OCI-LY1 (cell line): ENCODE results near the gene ART1.

ENCODE experiments used
- H2AFZ ChIP-seq: fragments of 200-600 bp; sonication (generic), shearing (Covaris generic); 2 replicates; pipeline ENCODE4 v1.6.0; 2014; ENCODE audit warnings: antibody characterized with exemption, mild to moderate bottlenecking, low read length
- H3F3A ChIP-seq: fragments of 200-600 bp; sonication (generic), shearing (Covaris generic); 2 replicates; pipeline ENCODE4 v1.6.0; 2014; ENCODE audit warnings: mild to moderate bottlenecking, antibody characterized with exemption, low read length, moderate library complexity; ENCODE audit not compliant: insufficient read depth
- H3K27ac ChIP-seq: fragments of 200-600 bp; sonication (generic); 2 replicates; pipeline ENCODE4 v1.5.1; 2014; ENCODE audit warnings: low read length, mixed run types, mild to moderate bottlenecking, low read depth; ENCODE audit not compliant: poor library complexity, severe bottlenecking
- H3K27me3 ChIP-seq: fragments of 200-600 bp; sonication (generic); 2 replicates; pipeline ENCODE4 v1.6.0; 2014; ENCODE audit warnings: antibody characterized with exemption, mild to moderate bottlenecking, low read length, moderate library complexity; ENCODE audit not compliant: insufficient read depth
- H3K36me3 ChIP-seq: fragments of 200-600 bp; sonication (generic); 2 replicates; pipeline ENCODE4 v1.6.1; 2014; ENCODE audit warnings: mild to moderate bottlenecking, antibody characterized with exemption, low read length, moderate library complexity, mixed read lengths; ENCODE audit not compliant: insufficient read depth
- H3K4me1 ChIP-seq: fragments of 200-600 bp; sonication (generic); 2 replicates; pipeline ENCODE4 v1.5.1; 2014; ENCODE audit warnings: mild to moderate bottlenecking, low read length, moderate library complexity; ENCODE audit not compliant: insufficient read depth, severe bottlenecking
- H3K4me2 ChIP-seq: fragments of 200-600 bp; sonication (generic), shearing (Covaris generic); 2 replicates; pipeline ENCODE4 v1.6.1; 2014; ENCODE audit warnings: low read length
- H3K4me3 ChIP-seq: fragments of 200-600 bp; sonication (generic); 2 replicates; pipeline ENCODE4 v1.5.1; 2014; ENCODE audit warnings: low read length, low read depth, mild to moderate bottlenecking, mixed read lengths; ENCODE audit not compliant: poor library complexity, severe bottlenecking
- H3K79me2 ChIP-seq: fragments of 200-600 bp; shearing (Covaris generic); 2 replicates; pipeline ENCODE4 v1.6.1; 2016; ENCODE audit warnings: mixed run types, low read length, mixed read lengths; ENCODE audit not compliant: insufficient read depth
- H3K9ac ChIP-seq: fragments of 200-600 bp; sonication (generic), shearing (Covaris generic); 2 replicates; pipeline ENCODE4 v1.6.1; 2014; ENCODE audit warnings: mild to moderate bottlenecking, low read length, mixed read lengths
- H3K9me2 ChIP-seq: fragments of 200-600 bp; sonication (generic), shearing (Covaris generic); 2 replicates; pipeline ENCODE4 v1.6.1; 2014; ENCODE audit warnings: low read depth, mild to moderate bottlenecking, low read length, mixed read lengths
- H3K9me3 ChIP-seq: fragments of 200-600 bp; shearing (Covaris generic); 2 replicates; pipeline ENCODE4 v1.6.1; 2014; ENCODE audit warnings: low read length, mixed read lengths
- H4K20me1 ChIP-seq: fragments of 200-600 bp; sonication (generic), shearing (Covaris generic); 2 replicates; pipeline ENCODE4 v1.6.0; 2016; ENCODE audit warnings: mild to moderate bottlenecking, low read length; ENCODE audit not compliant: insufficient read depth
- CTCF ChIP-seq: fragments of 200-600 bp; sonication (generic), shearing (Covaris generic); IDR thresholded peaks from 2 replicates; pipeline ENCODE4 v1.5.1; 2017; ENCODE audit warnings: mild to moderate bottlenecking, antibody characterized with exemption, low read length, moderate library complexity, mixed read lengths
- EZH2 ChIP-seq: fragments of 200-600 bp; sonication (generic), shearing (Covaris generic); IDR thresholded peaks from 2 replicates; pipeline ENCODE4 v1.8.0; 2017; ENCODE audit warnings: borderline replicate concordance, mixed run types, mild to moderate bottlenecking, antibody characterized with exemption, low read length, moderate library complexity, mixed read lengths

The ART1 gene

DNA sequence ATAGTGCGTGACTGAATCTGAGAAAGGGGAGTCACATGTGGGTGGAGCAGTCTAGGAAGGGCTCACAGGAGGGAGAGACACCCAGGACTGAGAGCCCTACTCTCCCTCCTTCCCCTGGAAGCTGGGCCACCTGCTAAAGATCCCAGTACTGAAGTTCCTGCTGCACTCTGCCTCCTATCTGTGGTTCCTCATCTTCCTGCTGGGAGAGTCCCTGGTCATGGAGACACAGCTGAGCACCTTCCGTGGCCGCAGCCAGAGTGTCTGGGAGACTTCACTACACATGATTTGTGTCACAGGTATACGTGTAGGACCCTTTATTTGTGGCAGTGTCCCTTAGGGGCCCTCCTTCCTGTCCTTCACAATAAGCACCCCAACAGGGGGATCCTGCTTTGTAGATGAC, 22.4 kb upstream of the ART1 start:
- Histone ChIP-seq H4K20me1 (no peaks in the 10 kb centered on the region), H3K36me3 (no peaks in the 10 kb centered on the region), H2AFZ (no peak overlapping the region), H3F3A (no peaks in the 10 kb centered on the region), H3K4me2 (no peak overlapping the region), H3K27ac (no peak overlapping the region), H3K4me1 (no peaks in the 10 kb centered on the region), H3K79me2 (no peaks in the 10 kb centered on the region), H3K27me3 (no peaks in the 10 kb centered on the region; the same call in 1 of the 2 replicates), H3K9me3 (no peaks in the 10 kb centered on the region), H3K9ac (no peak overlapping the region), H3K4me3 (no peak overlapping the region), H3K9me2 (no peaks in the 10 kb centered on the region)
- no peak for TF ChIP-seq CTCF
- TF ChIP-seq EZH2 = no peak

- H3K79me2 ChIP-seq = no peaks in the 10 kb centered on the region
- no peak overlapping the region for H3K4me2 ChIP-seq
- no peaks in the 10 kb centered on the region for H3K4me1 ChIP-seq
- H3K27me3 ChIP-seq = no peaks in the 10 kb centered on the region; the same call in 1 of the 2 replicates
- H3K9me3 ChIP-seq = no peaks in the 10 kb centered on the region
- no peak overlapping the region for H3K9ac ChIP-seq
- no peaks in the 10 kb centered on the region for H4K20me1 ChIP-seq
- TF ChIP-seq EZH2 (no peak), CTCF (no peak)
- no peak overlapping the region for H3K4me3 ChIP-seq
- no peaks in the 10 kb centered on the region for H3K36me3 ChIP-seq
- H3K9me2 ChIP-seq = no peaks in the 10 kb centered on the region
- H2AFZ ChIP-seq = no peak overlapping the region
- H3K27ac ChIP-seq = no peak overlapping the region
- H3F3A ChIP-seq = no peaks in the 10 kb centered on the region
These were observed 21.8 kb upstream of the ART1 start for GRCh38 chr11:3623121-3623520.

GRCh38 chr11:3623767-3624458, 21.0 kb upstream of the ART1 start:
- Histone ChIP-seq H3K36me3 (no peaks in the 10 kb centered on the region), H3K27ac (no peak overlapping the region), H3K4me3 (no peak overlapping the region), H3F3A (no peaks in the 10 kb centered on the region), H3K27me3 (no peaks in the 10 kb centered on the region; the same call in 1 of the 2 replicates), H3K9me2 (no peaks in the 10 kb centered on the region), H3K79me2 (no peaks in the 10 kb centered on the region), H3K4me2 (no peak overlapping the region), H2AFZ (no peak overlapping the region), H3K9me3 (no peaks in the 10 kb centered on the region), H3K4me1 (no peaks in the 10 kb centered on the region), H3K9ac (no peak overlapping the region), H4K20me1 (no peaks in the 10 kb centered on the region)
- TF ChIP-seq EZH2 = no peak
- no peak for TF ChIP-seq CTCF
